ENCODE results near the gene B4GALNT2.

DNA sequence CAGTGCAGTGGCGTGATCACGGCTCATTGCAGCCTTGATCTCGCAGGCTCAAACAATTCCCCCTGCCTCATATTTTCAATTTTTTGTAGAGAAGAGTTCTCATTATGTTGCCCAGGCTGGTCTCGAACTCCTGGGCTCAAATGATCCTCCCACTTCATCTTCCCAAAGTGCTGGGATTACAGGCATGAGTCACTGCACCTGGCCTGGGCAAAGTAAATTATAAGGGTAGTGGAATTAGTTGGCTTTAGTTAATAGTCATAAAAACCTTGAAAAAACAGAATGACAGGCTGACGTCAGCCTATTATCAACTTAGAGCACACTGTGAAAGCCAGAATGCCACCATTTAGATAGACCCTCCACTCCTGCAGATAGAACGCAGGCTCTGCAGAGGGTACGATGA is 43.5 kb upstream of the B4GALNT2 start:
- TF ChIP-seq, protein P1, sequence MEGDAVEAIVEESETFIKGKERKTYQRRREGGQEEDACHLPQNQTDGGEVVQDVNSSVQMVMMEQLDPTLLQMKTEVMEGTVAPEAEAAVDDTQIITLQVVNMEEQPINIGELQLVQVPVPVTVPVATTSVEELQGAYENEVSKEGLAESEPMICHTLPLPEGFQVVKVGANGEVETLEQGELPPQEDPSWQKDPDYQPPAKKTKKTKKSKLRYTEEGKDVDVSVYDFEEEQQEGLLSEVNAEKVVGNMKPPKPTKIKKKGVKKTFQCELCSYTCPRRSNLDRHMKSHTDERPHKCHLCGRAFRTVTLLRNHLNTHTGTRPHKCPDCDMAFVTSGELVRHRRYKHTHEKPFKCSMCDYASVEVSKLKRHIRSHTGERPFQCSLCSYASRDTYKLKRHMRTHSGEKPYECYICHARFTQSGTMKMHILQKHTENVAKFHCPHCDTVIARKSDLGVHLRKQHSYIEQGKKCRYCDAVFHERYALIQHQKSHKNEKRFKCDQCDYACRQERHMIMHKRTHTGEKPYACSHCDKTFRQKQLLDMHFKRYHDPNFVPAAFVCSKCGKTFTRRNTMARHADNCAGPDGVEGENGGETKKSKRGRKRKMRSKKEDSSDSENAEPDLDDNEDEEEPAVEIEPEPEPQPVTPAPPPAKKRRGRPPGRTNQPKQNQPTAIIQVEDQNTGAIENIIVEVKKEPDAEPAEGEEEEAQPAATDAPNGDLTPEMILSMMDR (conservative IDR thresholded peaks at IDR 0.05; ENCODE audit: low read length): no peak
- TF ChIP-seq EZH2phosphoT487 (IDR thresholded peaks at IDR 0.05; ENCODE audit: borderline replicate concordance): no peak
